NCI-H128 (cell line): ENCODE data around the gene TSHZ2.
"Not testable (repeated sequence)": the region's sequence is repeated elsewhere in the genome, so short reads cannot be mapped to it uniquely, and the experiment has no call there.

Experiments
- DNase-seq: peaks from one replicate; lab custom pipeline; 2025; ENCODE audit not compliant: unreplicated experiment; lab: John Stamatoyannopoulos, UW

TSHZ2 gene

GRCh38 chr20:53081916-53082863 lies 110.0 kb downstream of the TSHZ2 start:
- DNase-seq, result no peak

DNA sequence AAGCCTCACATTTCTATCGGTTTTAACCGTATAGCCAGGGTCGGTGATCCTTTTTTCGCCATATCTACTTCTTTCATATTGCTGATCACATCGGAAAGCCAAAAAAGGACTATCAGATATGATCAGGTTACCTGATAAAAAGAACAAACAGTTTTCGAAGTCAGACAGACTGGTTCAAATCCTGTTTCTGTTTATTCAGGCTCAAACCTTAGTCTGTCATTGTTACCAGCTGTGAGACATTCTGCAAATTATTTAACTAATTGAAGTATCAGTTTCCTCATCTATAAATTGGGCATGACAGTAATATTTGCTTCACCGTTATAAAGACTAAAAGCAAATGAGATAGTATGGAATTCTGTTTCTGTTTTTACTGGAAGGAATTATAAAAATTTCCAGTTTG lies 111.3 kb downstream of the TSHZ2 start:
- DNase-seq, result no peak

- DNase-seq, result no peak
Observed at GRCh38 chr20:53084408-53084997, 112.3 kb downstream of the TSHZ2 start.

GRCh38 chr20:53085720-53086119 lies 113.6 kb downstream of the TSHZ2 start:
- no peak for DNase-seq

- no peak for DNase-seq
Observed at GRCh38 chr20:53087037-53087777, 115.0 kb downstream of the TSHZ2 start.

DNA sequence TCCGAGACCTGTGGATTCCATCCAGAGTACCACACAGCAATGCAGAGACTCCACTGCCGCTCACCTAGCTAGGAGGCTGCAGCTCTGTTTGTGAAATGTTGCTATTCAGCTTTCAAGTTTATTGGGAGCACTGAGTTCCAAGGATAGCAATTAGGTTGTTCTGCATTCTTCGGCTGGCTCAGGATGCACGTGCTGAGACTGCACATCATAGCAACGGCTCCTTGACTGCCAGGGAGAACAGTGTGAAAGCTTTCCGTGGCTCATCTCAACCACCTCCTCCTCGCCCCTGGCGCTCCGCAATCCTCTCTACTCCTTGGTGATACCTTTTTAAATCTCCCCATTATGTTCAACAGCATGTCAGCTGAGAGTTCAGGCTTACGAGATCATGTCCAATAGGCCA lies 116.6 kb downstream of the TSHZ2 start:
- no peak for DNase-seq

DNA sequence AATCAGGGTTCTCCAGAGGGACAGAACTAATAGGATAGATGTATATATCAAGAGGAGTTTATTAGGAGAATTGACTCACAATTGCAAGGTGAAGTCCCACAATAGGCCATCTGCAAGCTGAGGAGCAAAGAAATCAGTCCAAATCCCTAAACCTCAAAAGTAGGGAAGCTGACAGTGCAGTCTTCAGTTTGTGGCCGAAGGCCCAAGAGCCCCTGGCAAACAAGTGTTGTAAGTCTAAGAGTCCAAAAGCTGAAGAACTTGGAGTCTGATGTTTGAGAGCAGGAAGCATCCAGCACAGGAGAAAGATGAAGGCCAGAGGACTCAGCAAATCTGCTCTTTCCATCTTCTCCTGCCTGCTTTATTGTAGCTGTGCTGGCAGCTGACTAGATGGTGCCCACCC lies 117.7 kb downstream of the TSHZ2 start:
- not testable (repeated sequence) for DNase-seq

GRCh38 chr20:53091789-53092188 lies 119.6 kb downstream of the TSHZ2 start:
- DNase-seq, result no peak

DNA sequence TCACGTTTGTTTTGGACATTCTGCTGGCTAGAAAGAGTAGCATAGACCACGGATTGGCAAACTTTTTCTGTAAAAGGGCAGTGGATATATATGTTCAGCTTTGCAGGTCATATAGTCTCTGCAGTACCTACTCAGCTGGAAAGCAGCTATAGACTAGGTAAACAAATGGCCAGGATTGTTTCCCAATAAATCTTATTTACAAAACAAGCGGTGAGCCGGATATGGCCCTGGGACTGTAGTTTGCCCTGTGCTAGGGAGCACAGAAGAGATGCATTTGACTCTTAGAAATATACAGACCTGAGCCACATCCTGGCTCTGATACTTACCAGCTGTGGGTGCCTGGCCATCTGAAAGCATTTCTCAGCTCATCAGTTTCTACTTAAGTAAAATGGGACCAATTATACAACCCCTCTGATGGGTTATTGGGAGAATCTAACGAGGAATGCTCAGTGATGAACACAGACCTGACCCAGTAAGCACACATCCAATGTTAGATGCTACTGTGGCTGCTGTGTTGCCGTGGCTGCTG lies 120.7 kb downstream of the TSHZ2 start:
- no peak for DNase-seq

DNA sequence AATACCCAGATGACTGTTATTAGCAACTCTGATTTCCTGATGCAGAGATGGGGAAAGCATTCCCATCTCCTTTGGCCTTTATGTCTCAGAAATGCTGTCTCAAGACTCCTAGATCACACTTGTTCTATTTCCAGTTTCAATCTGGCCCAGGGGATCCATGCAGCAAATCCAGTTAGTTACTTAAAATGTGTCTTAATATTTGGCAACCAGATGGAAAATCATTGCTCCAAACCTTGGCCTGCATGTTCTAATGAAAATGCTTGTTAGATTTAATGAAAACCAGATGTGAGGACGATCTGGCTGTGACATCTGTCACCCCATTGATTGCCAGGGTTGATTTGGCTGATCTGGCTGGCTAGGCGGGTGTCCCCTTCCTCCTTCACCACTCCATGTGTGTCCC lies 125.2 kb downstream of the TSHZ2 start:
- DNase-seq, result no peak

GRCh38 chr20:53097791-53098190 lies 125.6 kb downstream of the TSHZ2 start:
- DNase-seq, result no peak

DNA sequence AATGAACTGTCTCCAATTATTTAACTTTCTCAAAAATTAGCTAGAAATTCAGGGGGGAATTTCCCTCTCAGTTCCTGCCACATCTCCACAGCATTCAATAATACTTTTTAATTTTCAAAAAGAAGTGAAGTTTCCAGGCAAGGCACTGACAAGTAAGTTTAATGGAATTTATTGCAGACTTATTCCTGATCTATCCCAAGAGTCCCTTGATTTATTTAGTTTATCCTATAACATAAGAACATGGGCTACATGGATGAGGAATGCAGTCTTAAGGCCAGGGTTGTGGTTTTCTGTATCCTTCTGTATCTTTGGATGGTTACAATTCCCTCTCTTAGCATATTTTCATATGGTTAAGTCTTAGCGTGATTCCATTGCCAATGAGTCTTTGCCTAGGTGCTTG lies 126.5 kb downstream of the TSHZ2 start:
- no peak for DNase-seq

GRCh38 chr20:53099856-53100255 lies 127.7 kb downstream of the TSHZ2 start:
- no peak for DNase-seq

GRCh38 chr20:53100476-53100911 lies 128.3 kb downstream of the TSHZ2 start:
- DNase-seq, result no peak

GRCh38 chr20:53101992-53102760 lies 130.0 kb downstream of the TSHZ2 start:
- no peak for DNase-seq

DNA sequence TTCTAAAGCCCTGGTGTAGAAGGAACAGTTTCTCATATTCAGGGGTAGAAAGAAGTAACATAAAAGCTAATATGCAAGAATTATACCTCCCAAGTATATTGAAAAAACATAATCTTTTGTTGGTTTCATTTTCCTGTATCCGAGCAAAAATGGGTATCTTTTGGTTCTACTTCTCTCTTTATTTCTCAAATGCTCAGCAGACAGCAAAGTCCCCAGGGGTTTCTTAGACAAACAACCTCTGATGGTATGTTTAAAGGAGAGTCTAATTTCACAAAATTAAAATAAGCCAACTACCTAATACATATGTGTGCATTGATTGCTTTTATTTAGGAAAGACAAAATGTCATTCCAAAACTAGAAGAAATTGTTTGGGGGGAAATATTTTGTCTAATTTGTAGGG lies 131.0 kb downstream of the TSHZ2 start:
- DNase-seq, result no peak

- no peak for DNase-seq
Observed at GRCh38 chr20:53104884-53105283, 132.7 kb downstream of the TSHZ2 start.

- no peak for DNase-seq
Observed at GRCh38 chr20:53116733-53117132, 144.6 kb downstream of the TSHZ2 start.

DNA sequence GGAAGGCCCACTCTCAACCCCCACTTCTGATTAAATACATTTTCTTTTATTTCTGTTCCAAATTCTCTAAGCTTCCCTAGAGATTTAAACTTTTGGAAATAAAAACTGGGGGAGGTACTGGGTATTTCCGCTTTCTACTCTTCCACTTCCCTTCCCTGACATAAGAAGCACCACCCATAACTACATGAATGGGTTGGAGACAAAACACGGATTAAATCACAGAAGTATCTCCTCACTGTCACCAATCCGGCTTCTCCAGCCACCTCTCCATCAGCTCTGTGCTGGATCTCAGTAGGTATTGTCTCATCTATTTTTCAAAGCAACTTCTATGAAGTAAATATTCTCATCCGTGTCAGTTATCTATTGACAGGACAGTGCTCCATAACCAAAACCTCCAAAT lies 150.7 kb downstream of the TSHZ2 start:
- no peak for DNase-seq

DNA sequence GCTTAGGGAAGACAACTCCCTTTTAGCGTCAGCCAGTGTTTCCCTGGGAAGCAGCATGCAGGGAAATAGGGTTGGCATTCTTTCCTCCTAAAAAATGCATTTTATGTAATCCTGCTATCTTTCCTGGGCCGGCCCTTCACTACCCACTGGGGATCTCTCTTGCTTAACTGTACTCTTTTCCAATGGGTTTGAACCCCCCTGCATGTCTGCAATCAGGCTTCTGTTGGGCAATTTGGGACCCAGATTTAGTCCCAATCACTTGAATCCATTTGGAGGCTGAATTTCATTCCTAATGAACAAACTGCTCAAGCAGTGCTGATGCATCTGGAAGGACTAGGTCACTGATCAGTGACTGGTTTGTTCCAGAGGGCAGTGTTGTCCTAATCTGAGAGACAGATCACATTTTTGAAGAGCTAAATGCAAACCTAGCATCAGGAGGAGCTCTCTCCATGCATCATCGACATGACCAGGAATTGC lies 152.0 kb downstream of the TSHZ2 start:
- DNase-seq, result no peak

- DNase-seq, result no peak
Observed at GRCh38 chr20:53124803-53125202, 152.6 kb downstream of the TSHZ2 start.
